K562 (cell line): ENCODE results near the gene COL5A3. TPM values are rescaled to one million over a fixed set of nuclear protein-coding genes. Genes with fewer than 3 reads are reported as not detected.

Source experiments
- AFF4 ChIP-seq: sonication (generic); formaldehyde crosslinking; IDR thresholded peaks from 2 replicates; pipeline ENCODE4 v1.8.0; 2023; ENCODE audit warnings: mild to moderate bottlenecking, missing genetic modification reagents
- C11orf30 ChIP-seq: fragments of 450-650 bp; IDR thresholded peaks from 2 replicates; pipeline ENCODE4 v1.6.1; 2016; ENCODE audit warnings: low read depth, mild to moderate bottlenecking
- CHD4 ChIP-seq: fragments of 200-600 bp; sonication (generic); IDR thresholded peaks from 3 replicates; pipeline ENCODE4 v1.6.1; 2012; ENCODE audit warnings: low read depth, mild to moderate bottlenecking, mixed read lengths, low read length, inconsistent platforms; ENCODE audit not compliant: insufficient read depth, insufficient replicate concordance, poor library complexity, severe bottlenecking
- CTBP1 ChIP-seq: fragments of 450-650 bp; IDR thresholded peaks from 2 replicates; pipeline ENCODE4 v1.6.1; 2016; ENCODE audit warnings: borderline replicate concordance
- CXXC5 ChIP-seq: fragments of 250-450 bp; sonication (Bioruptor Pico); IDR thresholded peaks from 2 replicates; pipeline ENCODE4 v1.8.0; 2022; ENCODE audit warnings: inconsistent platforms, mild to moderate bottlenecking, moderate library complexity
- GATA2 ChIP-seq: sonication (generic); formaldehyde crosslinking; IDR thresholded peaks from 2 replicates; pipeline ENCODE4 v1.4.0; 2020; ENCODE audit warnings: mild to moderate bottlenecking, missing genetic modification reagents
- HDAC6 ChIP-seq: IDR thresholded peaks from 2 replicates; pipeline ENCODE4 v1.6.1; 2012; ENCODE audit warnings: low read depth, mild to moderate bottlenecking, control low read depth, inconsistent platforms, low read length, moderate library complexity
- HIVEP1 ChIP-seq: fragments of 250-450 bp; sonication (Bioruptor Pico); IDR thresholded peaks from 2 replicates; pipeline ENCODE4 v1.4.0; 2020; ENCODE audit warnings: mild to moderate bottlenecking
- HNRNPK ChIP-seq: fragments of 200-400 bp; formaldehyde crosslinking; IDR thresholded peaks from one replicate; pipeline ENCODE4 v1.6.1; 2018; ENCODE audit warnings: mild to moderate bottlenecking, low read depth, low read length; ENCODE audit not compliant: poor library complexity, severe bottlenecking
- MAZ ChIP-seq, 2 experiments: fragments of 450-650 bp in 1 of 2; sonication (generic) in 1 of 2; formaldehyde crosslinking; IDR thresholded peaks in 1 of 2; conservative IDR thresholded peaks in 1 of 2; 2 replicates each; pipeline versions ENCODE4 v1.4.0 to v1.5.0; 2020; ENCODE audit warnings: mild to moderate bottlenecking in 1 of 2, missing genetic modification reagents in 1 of 2
- SIN3A ChIP-seq, 2 experiments: fragments of 150-350 bp in 1 of 2; IDR thresholded peaks; 2 replicates each; pipeline ENCODE4 v1.6.1; 2011 to 2016; ENCODE audit warnings: borderline replicate concordance in 2 of 2, low read depth in 2 of 2, low read length in 2 of 2, mild to moderate bottlenecking in 2 of 2, moderate library complexity in 2 of 2; ENCODE audit not compliant: control insufficient read depth in 1 of 2
- THAP12 ChIP-seq: fragments of 250-450 bp; sonication (Bioruptor Pico); IDR thresholded peaks from 2 replicates; pipeline ENCODE4 v1.9.0; 2021; ENCODE audit warnings: mild to moderate bottlenecking, inconsistent platforms
- ZKSCAN8 ChIP-seq: fragments of 200-800 bp; sonication (Bioruptor generic); IDR thresholded peaks from 2 replicates; pipeline ENCODE4 v1.6.1; 2016; ENCODE audit warnings: missing genetic modification characterization, missing compliant biosample characterization
- ZNF12 ChIP-seq: sonication (generic); formaldehyde crosslinking; IDR thresholded peaks from 2 replicates; pipeline ENCODE4 v1.4.0; 2020; ENCODE audit warnings: mild to moderate bottlenecking, missing genetic modification reagents
- ZNF583 ChIP-seq: fragments of 250-450 bp; sonication (Bioruptor Pico); IDR thresholded peaks from 2 replicates; pipeline ENCODE4 v1.4.0; 2020
- ZNF740 ChIP-seq, 3 experiments: fragments of 200-800 bp in 1 of 3; sonication (Bioruptor generic) in 1 of 3; sonication (generic) in 1 of 3; formaldehyde crosslinking in 1 of 3; IDR thresholded peaks; 2 replicates each; pipeline versions ENCODE4 v1.6.1 to v1.8.0; 2016 to 2022; ENCODE audit warnings: mild to moderate bottlenecking in 2 of 3, missing compliant biosample characterization in 2 of 3, missing genetic modification characterization in 2 of 3, missing genetic modification reagents in 1 of 3
- polyA plus RNA-seq, 8 experiments: library from polyadenylated mRNA; depleted of rRNA in 4 of 8; stranded (reverse) in 5 of 8; unstranded in 3 of 8; fragments of >200 nt; fragmentation: Nextera tagmentation in 2 of 8; fragmentation: Illumina TruSeq in 1 of 8; extraction: Ambion mirVana in 2 of 8; extraction: Trizol in 1 of 8; gene quantifications; 2 replicates each; pipeline versions ENCODE4 v1.2.1 to v1.2.3, GENCODE V29; 2011 to 2014; ENCODE audit warnings: inconsistent platforms in 1 of 8, missing spikeins in 1 of 8
- total RNA-seq, 7 experiments: library from RNA; depleted of rRNA in 6 of 7; stranded (reverse); fragments of >200 nt in 6 of 7; fragmentation: Illumina TruSeq in 2 of 7; extraction: Trizol in 2 of 7; gene quantifications; 2 replicates each; pipeline versions ENCODE4 v1.2.1 to v1.2.3, GENCODE V29; 2011 to 2021; ENCODE audit warnings: low replicate concordance in 1 of 7

The COL5A3 gene
- total and polyA plus RNA-seq, 9 of the 15 experiments (the other 6 are each of a cell fraction or from before 2014, with no cell fraction given): 0.01 to 0.02 TPM; not detected in 7

- TF ChIP-seq ZNF12 (CRISPR knock-in tag) (no peak), C11orf30 (no peak), GATA2 (CRISPR knock-in tag) (no peak), CHD4 (no peak), AFF4 (CRISPR knock-in tag) (no peak), MAZ (CRISPR knock-in tag; conservative IDR thresholded peaks at IDR 0.05 in 1 of 2, IDR thresholded peaks at IDR 0.05 in 1 of 2) (peak; percentile 82 to 98), HNRNPK (no peak), CXXC5 (CRISPR knock-in tag) (no peak; the same call in 1 of the 2 replicates), CTBP1 (0 out of 2 replicates have a peak, but pooled peaks have one; percentile 19), ZNF583 (CRISPR knock-in tag) (no peak), HIVEP1 (CRISPR knock-in tag) (no peak), HDAC6 (no peak), ZKSCAN8 (CRISPR knock-in tag) (no peak), SIN3A (IDR thresholded peaks at IDR 0.05; ENCODE audit: borderline replicate concordance in 2 of 2, control insufficient read depth in 1 of 2, low read depth in 2 of 2, low read length in 2 of 2) (no peak), ZNF740 (CRISPR knock-in tag; IDR thresholded peaks at IDR 0.05) (peak; percentile 83), ZNF740 (tag; IDR thresholded peaks at IDR 0.05) (no peak), THAP12 (0 out of 2 replicates have a peak, but pooled peaks have one; percentile 3)
These were observed 76.0 kb downstream of the COL5A3 start (continued) for GRCh38 chr19:9934132-9934950.
